GM12864 (cell line): Measurements from ENCODE around the gene SYNPO2.
"Not testable (repeated sequence)": the region's sequence is repeated elsewhere in the genome, so short reads cannot be mapped to it uniquely, and the experiment has no call there.

ENCODE experiments used
- DNase-seq: peaks from one replicate; pipeline ENCODE4 v3.0.0-alpha.2; 2011; ENCODE audit warnings: low read depth
- H3K4me3 ChIP-seq: 2 replicates; pipeline ENCODE4 v1.5.1; 2011; ENCODE audit warnings: mild to moderate bottlenecking, low read depth, low read length, control low read depth
- CTCF ChIP-seq: IDR thresholded peaks from 2 replicates; pipeline ENCODE4 v1.5.1; 2011; ENCODE audit warnings: low read depth, mild to moderate bottlenecking, moderate library complexity, low read length, control low read depth, inconsistent platforms; ENCODE audit errors: missing control alignments

The SYNPO2 gene

GRCh38 chr4:118968813-118969212, 80.2 kb downstream of the SYNPO2 start:
- no peak for DNase-seq
- TF ChIP-seq CTCF, result no peak
- H3K4me3 ChIP-seq, result no peak overlapping the region

DNA sequence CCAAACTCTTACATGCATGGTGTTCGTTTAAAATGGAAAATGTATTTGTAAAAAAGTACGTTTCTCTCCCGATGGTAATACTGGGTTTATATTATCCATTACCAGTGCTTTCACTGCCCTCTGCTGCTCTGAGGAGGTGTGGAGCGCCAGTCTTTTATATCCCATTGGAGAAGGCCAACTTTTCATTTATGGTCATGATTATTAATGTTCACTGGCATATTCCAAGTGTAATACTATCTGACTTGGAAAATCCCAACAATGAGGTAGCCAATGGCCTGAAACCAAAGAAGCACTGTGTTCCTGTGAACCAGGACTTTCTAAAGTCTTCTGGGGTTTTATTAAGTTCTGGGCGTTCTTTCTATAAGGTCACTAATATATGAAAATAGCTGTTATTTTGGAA, 80.7 kb downstream of the SYNPO2 start:
- no peak for TF ChIP-seq CTCF
- DNase-seq, result no peak
- no peak overlapping the region for H3K4me3 ChIP-seq

GRCh38 chr4:118972167-118972566, 83.5 kb downstream of the SYNPO2 start:
- H3K4me3 ChIP-seq, result no peak overlapping the region
- no peak for TF ChIP-seq CTCF
- DNase-seq, result no peak

DNA sequence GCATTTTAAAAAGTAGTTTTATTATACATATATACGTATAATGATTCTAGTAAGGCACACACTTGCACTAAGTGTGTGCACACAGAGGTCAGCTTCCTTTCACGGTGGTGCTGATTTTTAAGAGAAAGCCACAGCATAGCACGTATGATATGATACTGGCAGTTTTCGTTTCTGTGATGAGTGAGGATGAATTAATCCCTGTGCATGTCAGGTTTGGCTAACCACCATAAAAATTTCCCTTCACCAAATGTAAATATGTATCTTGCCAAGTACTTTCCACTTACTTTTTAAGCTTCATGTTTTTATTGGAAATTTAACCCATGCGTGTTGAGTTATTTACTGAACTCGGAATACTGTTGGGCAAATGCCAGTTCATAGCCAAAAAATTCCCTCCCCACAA, 84.6 kb downstream of the SYNPO2 start:
- no peak overlapping the region for H3K4me3 ChIP-seq
- no peak for DNase-seq
- no peak for TF ChIP-seq CTCF

DNA sequence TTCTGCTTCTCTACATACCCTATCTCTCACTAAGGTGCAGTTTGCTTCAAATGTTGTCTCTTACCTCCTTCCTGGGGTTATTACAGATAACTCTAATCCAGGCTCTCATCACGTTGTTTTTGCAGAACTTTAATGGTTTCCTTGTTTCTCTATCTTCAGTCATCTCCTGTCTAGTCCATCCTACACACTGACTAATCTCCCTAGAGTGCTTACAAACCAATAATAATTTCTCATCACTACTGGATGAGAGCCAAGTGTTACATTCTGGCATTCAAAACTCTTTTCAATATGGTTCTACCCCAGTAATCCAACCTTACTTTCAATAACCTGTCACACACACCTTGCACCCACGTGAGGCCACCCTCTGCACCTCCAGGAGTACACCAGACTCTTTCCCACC, 86.1 kb downstream of the SYNPO2 start:
- no peak for DNase-seq
- H3K4me3 ChIP-seq, result no peak overlapping the region
- no peak for TF ChIP-seq CTCF

DNA sequence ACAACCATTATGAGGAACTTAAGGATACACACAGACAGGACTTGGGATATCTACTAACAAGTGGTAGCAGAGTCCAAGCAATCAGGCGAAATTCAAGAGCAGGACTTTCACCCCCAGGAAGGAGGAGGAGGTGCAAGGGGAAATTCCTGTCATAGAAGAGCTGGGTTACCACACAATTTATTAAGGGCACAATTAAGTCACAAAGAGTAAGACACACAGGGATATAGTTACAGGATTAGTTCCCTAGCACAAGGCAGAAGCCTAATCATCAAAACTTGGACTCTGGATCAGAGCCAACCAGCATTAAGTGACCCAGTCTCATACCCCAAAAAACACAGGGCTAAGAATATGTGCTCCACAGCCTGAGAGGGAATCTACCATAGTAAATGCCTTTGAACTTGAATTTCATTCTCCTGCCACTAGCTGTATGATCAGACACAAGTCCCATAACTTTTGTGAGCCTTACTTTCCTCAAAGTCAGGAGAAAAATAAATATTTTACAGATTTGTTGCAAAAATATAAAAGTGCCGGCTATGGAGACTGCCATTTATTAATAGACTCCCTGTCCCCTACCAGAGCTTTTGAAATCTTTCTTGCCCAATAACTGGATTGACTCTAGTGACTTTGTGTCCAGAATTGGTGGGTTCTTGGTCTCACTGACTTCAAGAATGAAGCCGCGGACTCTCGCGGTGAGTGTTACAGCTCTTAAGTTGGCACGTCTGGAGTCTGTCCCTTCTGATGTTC, 87.0 kb downstream of the SYNPO2 start:
- TF ChIP-seq CTCF, result no peak
- no peak overlapping the region for H3K4me3 ChIP-seq
- no peak for DNase-seq

GRCh38 chr4:118976193-118976560, 87.5 kb downstream of the SYNPO2 start:
- DNase-seq, H3K4me3 ChIP-seq: not testable (repeated sequence)

GRCh38 chr4:118977100-118977499, 88.4 kb downstream of the SYNPO2 start:
- not testable (repeated sequence) for DNase-seq, H3K4me3 ChIP-seq
